GM21576 (cell line): Measurements from ENCODE around the gene TPSD1.
"Not testable (repeated sequence)": the region's sequence is repeated elsewhere in the genome, so short reads cannot be mapped to it uniquely, and the experiment has no call there.

Experiments
- ATAC-seq: cut with Tn5 transposase; IDR thresholded peaks from one replicate; pipeline ENCODE4 v1.9.1; 2021; ENCODE audit warnings: mild to moderate bottlenecking, moderate library complexity; ENCODE audit not compliant: unreplicated experiment

The TPSD1 gene

DNA sequence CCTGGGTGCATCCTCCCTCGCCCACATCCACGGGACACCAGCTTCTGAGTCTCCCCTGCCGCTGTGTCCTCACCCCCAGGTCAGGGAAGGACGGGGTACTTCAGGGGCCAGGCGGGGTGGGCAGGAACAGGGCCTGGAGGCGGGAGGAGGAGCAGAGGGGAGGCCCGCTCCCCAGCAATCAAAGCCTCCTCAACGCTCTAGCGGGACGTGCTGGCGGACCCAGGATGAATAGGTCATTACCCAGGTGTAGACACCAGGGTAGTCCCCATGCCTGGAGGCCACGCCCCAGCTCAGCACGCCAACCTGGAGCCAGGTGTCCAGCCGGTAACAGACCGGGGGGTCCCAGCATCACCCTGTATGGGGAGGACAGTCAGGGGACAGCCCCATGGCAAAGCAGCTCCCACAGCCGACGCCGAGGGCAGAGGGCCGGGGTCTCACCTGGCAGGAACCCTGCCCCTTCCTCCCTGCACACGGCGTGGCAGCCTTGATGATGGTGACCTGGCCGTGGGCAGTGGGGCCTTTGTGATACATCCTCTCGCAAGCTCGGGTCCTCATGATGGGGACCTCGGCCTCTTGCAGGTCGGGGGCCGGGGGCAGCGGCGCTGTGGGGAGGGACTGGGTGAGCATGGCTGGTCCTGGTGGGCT lies 24.2 kb downstream of the TPSD1 start:
- ATAC-seq: no peak

DNA sequence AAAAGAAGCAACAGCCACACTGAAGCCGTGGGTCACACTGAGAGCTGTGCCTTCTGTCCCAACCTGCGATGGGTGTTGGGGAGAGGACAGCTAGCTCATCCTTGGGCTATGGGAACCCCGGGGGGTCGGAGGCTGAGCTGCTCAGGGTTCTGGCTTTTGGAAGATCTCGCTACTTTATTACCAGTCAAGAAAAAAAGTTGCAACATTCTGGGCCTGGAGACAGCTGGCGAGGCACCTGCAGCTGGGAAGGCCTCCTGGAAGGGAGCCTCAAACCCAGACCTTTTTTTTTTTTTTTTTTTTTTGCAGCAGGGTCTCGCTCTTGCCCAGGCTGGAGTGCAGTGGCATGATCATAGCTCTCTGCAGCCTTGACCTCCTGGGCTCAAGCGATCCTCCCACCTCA lies 24.9 kb downstream of the TPSD1 start:
- no peak for ATAC-seq

DNA sequence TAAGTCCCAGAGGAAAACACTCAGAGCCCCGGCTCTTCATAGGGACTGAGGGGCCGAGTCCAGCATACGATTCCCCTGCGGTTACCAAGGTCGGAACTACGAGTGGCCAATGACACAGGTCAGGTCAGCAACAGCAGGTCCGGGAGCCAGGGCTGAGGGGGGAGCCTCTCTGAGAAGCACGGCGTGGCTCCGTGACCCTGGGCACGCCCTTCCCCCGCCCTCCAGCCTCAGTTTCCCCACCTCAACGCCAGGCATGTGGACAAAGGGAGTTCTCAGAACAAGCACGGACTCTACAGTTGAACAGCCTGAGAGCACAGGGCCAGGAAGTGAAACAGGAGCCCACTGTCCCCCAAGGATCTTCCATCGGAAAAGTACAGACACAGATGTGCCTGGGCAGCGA lies 25.6 kb downstream of the TPSD1 start:
- ATAC-seq: no peak

DNA sequence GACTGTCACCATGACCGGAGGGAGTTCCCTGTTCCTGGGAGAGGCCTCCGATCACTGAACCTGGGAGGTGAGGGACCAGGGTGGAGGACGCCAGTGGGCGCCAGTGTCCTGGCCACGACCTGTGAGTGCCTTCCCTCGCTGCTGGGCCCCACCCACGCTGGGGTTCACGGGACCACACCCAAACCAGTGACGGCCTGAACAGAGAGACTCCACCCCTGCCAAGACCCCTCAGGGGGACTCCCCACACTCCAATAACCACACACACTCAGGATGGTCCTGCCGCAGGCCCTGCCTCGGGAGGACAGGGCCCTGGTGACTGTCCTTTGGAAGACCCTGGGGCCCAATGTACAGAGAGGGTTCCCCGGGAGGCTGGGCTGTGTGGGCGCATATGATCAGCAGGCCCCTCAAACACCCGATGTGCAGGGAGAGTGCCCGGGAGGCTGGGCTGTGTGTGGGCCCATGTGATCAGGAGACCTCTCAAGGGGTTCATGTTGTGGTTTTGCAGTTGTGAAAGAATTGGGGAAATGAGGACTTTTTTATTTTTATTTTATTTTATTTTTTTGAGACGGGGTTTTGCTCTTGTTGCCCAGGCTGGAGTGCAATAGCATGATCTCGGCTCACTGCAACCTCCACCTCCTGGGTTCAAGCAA lies 26.6 kb downstream of the TPSD1 start:
- no peak for ATAC-seq

DNA sequence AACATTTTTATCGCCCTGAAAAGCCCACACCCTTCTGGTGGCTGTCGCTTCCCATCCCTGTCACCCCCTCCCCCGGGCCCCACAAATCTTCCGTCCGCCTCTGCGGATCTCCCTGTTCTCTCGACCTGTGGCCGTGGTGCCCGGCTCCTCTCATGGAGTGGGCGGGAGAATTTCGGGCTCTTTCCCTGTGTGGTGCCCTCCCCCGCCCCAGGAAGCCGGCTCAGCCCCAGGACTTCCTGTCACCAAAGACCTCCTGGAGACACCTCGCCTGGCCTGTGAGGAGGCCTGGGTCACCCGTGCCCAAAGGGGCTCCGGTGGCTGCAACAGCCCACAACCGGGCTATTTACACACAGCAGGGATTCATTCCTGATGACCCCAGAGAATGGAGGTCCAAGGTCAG lies 27.4 kb downstream of the TPSD1 start:
- no peak for ATAC-seq

DNA sequence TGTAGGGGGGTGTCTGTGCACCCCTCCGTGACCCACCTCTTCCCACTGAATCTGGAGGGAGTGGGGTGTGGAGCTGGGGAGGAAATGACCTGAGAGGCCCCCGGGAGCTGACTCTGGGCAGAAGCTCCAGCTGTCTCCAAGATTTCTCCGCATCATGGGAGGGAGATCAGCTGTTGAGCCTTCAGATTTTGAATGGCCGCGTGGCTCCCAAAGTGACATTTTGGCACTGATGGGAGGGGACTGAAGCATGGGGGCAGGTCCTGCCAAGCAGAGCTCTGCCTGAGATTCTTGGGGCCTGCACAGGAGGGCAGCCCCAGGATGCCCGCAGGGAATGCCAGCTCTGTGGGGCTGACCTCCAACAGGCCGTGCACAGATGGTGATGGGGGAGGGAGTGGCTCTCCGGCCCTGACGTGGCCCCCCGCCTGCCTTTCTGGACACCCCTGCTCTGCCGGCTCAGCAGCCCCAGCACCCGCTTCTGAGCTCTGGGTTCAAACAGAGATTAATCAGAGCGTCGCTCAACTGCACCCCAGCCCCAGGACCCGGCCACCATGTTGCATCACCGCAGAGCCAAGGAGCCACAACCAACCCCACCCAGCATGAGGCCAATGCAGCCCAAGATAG lies 28.2 kb downstream of the TPSD1 start:
- no peak for ATAC-seq

DNA sequence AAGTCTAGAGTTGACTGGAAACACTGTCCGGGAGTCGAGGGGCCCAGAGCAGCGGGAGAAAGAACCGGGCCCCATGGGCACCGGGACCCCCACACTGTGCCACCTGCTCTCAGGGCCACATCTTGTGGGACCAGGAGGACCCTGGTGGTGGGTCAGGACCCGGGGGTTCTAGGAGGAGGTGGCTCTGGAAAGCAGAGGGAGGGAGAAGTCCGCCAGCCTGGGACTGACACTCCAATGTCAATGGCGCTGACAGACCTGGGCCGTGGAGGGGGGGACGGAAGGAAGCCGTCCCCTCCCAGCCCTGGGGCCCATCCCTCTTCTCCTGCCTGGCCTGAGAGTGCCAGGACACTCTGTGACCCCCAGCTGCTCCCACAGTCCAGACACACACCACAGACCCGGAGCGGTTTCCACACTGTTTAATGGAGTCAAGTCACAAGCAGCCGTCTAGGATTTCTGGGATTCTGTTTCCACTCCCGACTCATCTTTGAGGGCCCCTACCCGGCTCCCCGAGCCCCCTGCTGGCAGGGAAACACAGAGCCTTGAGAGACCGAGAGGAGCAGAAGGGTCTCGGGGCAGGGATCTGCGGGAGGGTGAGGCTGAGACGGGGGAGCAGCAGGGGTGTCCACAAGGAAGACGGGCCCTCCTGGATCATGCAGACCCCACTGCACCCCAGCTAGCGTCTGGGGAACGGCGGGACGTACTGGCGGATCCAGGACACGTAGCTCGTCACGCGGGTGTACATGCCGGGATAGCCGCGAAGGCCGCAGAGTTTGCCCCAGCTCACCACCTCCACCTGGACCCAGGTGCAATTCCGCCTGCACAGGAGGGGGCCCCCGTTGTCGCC lies 30.0 kb downstream of the TPSD1 start:
- no peak for ATAC-seq

DNA sequence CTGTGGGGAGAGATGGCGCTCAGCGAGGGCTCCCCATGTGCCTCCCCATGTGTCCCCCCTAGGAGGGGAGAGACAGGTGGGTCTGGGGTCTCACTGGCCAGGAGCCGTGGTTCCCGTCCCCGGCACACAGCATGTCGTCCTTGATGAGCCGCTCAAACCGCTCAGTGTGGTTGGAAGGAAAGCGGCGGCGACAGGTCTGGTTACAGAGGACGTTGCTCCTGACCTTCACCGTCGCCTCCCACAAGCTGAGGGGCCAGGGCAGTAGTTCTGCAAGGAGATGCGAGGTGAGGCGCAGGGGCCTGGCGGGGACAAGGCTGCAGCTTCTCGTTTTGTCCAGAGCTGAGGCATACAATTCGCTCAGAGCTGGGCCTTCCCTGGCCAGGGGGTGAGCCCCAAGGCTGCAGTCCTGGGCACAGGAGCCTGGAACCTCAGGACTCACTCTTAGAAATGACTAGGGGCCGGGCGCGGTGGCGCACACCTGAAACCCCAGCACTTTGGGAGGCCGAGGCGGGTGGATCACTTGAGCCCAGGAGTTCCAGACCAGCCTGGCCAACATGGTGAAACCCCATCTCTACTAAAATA lies 30.7 kb downstream of the TPSD1 start:
- ATAC-seq: no peak

DNA sequence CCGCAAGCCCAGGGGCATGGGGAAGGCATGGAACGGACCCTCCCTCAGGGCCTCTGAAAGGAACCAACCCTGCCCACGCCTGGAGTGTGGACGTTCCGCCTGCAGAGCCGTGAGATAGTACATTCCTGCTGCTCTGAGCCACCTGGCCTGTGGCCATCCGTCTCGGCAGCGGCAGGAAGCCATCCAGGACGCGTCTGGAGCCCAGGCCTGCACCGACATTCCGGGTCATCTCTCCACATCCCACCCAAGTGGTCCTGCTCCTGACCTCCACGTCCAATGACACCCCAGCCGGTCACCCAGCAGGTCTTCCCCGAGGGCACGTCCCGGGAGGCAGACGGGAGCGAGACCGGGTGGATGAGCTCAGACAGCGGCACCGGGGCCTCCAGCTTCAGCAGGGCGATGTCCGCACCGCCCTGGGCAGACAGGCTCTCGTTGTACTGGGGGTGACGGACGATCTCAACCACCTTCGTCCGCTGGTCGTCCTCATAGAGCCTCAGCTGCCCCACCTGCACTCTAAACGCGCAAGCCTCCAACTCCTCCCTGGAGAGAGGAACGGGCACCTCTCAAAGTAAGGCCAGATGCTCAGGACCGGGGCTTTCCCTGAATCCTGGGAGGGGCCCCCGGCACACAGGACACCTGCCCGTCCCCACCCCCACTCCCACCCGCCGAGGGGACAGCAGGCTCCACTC lies 32.3 kb downstream of the TPSD1 start:
- ATAC-seq: no peak

DNA sequence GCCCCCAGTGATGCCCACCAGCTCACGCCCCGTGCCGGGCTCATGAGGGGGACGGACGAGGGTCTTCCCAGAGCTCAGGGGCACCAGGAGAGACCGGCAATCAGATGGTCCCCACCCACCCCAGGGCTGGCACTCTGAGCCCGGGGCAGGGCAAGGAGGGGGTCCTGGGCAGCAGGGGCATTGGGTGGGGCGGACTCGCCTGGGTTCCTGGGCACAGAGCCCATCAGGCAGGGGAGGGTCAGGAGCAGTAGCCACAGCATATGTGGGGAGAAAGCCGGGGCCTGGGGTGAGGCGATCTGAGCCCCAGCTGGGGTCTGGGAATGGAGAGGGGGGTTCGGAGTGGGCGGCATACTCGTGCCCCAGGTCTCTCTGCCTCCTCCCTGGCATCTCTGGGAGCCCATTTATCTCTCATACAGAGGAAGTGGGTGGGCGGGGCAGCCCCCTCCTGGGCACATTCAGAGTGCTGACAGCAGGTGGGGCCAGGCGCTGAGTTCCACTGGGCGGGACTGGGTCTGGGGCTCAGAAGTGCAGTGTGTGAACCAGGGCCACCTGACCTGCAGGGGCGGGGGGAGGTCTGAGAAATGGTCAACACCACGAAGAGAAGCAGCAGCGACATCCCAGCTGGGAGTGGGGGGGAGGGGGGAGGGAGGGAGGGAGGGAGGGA lies 33.1 kb downstream of the TPSD1 start:
- ATAC-seq: no peak

DNA sequence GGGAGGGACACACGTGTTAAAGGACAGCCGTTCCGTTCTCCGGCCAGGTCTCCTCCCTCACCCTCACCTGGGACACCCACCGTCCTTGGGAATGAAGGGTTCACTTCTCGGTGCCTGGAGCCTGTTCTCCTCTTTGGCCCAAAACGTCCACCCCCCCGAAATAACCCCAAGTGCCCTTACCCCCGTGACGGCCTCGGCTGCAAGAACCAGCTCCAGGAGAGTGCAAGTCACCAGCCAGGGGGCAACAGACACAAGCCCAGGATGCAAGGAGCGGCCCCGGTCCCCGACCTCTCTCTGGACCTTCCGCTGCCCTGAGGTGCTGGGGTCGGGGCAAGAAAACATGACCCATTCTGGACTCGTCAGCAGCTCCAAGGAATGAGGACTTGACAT lies 33.6 kb downstream of the TPSD1 start:
- ATAC-seq: no peak

DNA sequence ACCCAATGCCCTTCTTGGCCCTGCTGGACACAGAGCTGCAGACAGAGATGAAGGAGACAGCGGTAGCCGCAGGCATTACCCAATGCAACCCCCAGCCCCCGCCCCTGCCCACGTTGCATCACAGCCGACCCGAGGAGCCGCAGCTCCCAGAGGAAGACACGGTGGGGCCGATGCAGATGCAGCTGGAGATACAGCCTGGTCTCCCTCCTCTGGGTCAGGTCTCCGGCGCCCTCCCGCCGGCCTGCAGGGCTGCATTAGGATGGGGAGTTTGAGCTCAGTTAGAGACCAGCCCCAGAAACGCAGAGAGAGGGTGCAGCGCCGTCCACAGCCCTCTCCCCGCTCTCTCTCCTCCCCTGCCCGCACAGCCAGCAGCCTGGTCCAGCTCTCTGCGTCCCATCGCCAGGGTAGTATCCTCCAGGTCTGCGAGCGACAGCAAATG lies 34.2 kb downstream of the TPSD1 start:
- no peak for ATAC-seq

DNA sequence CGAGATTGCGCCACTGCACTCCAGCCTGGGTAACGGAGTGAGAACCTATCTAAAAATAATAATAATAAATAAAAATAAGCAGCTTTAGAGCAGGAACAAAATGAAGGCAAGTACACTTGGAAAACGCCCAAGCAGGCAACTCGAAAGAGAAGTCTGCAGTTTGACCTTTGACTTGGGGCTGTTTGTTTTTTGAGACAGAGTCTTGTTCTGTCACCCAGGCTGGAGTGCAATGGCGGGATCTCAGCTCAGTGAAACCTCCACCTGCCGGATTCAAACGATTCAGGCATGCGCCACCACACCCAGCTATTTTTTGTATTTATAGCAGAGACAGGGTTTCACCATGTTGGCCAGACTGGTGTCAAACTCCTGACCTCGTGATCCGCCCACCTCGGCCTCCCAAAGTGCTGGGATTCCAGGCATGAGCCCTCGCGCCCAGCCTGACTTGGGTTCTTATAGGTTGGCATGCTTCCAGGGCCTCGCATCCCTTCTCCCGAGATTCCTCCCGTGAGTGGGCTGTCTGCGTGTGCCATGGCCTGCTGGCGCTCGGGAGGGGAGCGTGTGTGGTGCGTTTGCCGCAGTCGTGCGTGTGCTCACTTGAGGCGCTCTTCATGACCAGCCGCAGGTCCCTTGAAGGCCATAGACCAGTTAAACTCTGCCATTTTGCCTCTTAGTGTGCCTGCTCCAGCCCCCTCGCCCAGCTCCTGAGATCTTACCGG lies 35.1 kb downstream of the TPSD1 start:
- ATAC-seq: no peak

DNA sequence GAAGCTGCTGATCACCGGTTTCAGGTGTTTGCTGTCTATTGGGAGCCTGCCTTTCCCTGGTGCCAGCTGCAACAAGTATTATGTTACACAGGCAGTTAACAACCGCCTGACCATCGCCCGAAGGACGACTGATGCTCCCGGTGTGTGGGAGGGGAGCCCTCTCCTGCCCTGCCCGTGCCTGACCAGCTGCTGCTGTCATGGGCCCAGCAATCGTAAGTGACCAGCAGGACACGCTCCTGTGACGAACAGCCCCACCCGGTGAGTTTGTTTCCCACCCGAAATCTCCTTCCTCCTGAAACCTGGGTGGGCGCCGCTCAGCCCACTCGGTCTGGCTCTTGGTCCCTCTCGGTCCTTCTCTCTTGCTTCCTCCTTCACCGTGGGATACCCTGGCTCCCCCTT lies 35.7 kb downstream of the TPSD1 start:
- no peak for ATAC-seq

DNA sequence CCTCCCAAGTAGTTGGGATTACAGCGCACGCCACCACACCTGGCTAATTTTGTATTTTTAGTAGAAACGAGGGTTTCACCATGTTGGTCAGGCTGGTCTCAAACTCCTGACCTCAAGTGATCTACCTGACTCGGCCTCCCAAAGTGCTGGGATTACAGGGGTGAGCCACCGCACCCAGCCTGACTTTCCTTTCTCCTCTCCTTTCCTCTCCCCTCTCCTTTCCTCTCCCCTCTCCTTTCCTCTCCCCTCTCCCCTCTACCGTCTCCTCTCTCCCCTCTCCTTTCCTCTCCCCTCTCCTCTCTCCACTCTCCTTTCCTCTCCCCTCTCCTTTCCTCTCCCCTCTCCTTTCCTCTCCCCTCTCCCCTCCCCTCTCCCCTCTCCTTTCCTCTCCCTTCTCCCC lies 36.3 kb downstream of the TPSD1 start:
- not testable (repeated sequence) for ATAC-seq

DNA sequence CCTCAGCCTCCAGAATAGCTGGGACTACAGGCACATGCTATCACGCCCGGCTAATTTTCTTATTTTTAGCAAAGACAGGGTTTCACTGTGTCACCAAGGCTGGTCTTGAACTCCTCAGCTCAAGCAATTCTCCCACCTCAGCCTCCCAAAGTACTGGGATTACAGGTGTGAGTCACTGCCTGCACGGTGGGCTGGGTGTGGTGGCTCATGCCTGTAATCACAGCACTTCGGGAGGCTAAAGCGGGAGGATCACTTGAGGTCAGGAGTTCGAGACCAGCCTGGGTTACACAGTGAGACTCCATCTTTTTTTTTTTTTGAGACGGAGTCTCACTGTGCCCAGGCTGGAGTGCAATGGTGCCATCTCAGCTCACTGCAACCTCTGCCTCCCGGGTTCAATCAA lies 36.9 kb downstream of the TPSD1 start:
- ATAC-seq: not testable (repeated sequence)

DNA sequence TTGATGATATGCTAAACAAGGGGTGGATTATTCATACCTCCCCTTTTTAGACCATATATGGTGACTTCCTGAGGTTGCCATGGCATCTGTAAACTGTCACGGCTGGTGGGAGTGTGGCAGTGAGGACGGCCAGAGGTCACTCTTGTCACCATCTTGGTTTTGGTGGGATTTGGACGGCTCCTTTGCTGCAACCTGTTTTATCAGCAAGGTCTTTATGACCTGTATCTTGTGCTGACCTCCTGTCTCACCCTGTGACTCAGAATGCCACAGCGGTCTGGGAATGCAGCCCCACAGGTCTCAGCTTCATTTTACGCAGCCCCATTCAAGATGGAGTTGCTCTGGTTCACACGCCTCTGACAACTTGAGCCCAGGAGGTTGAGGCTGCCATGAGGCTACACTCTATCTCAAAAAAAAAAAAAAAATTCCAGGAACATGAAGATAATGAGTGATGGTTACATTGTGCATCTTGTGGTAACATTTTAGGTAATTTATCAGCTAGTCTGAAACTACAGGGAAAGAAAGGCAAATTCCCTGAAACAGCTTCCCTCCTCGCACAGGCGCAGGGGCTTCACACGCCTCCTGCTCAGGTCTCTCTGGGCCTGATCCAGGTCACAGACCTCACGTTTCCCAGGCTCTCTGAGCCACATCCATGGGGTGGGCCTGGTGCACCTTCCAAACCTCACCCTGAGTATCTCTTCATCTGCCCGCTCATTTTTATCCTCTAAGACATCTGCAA lies 38.2 kb downstream of the TPSD1 start:
- ATAC-seq: no peak

DNA sequence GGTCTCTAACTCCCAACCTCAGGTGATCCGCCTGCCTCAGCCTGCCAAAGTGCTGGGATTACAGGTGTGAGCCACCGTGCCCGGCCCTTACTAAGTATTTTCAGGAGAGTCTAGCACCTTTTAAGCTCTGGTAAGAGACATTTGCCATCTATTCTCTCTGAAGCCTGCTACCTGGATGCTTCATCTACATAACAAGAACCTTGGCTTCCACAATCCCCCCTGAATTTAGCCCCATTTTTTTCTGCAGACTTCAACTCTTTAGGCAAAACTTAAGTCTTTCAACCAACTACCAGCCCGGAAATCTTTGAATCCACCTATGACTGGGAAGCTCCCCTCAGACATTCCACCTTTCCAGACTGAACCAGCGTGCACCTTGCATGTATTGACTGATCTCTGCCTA lies 39.6 kb downstream of the TPSD1 start:
- ATAC-seq: no peak

DNA sequence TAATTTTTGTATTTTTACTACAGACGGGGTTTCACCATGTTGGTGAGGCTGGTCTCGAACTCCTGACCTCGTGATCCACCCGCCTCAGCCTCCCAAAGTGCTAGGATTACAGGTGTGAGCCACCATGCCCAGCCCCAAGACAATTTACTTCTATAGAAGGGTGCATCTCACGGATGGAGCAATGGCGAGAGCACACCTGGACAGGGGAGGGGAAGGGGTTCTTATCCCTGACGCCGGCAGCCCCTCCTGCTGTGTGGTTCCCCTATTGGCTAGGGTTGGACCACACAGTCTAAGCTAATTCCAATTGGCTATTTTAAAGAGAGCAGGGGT lies 40.8 kb downstream of the TPSD1 start:
- not testable (repeated sequence) for ATAC-seq
